CD4-positive, alpha-beta T cell (primary cell): ENCODE data around the gene TJP1. TPM values are rescaled to one million over a fixed set of nuclear protein-coding genes. Genes with fewer than 3 reads are reported as not detected.

Source experiments
- ATAC-seq: fragments of 200-7000 bp; cut with Tn5 transposase; one replicate; pipeline ENCODE4 v1.10.0; 2022; ENCODE audit warnings: mild to moderate bottlenecking; ENCODE audit not compliant: poor library complexity
- CTCF ChIA-PET: fragments of 350-600 bp; sonication (Branson Sonifier 250); formaldehyde crosslinking; loops from one replicate; lab custom pipeline; 2021; ENCODE audit warnings: antibody characterized with exemption, inconsistent platforms; lab: Charles Lee
- POLR2A ChIA-PET: fragments of 350-600 bp; sonication (Branson Sonifier 250); formaldehyde crosslinking; loops from one replicate; lab custom pipeline; 2021; ENCODE audit warnings: antibody characterized with exemption, inconsistent platforms; lab: Charles Lee
- DNase-seq, 14 experiments: peaks; one replicate each; pipeline ENCODE4 v3.0.0-alpha.2; 2013 to 2020; ENCODE audit warnings: mixed read lengths in 2 of 14
- H3K27ac ChIP-seq, 2 donors: one replicate each; pipeline versions ENCODE4 v1.5.1 to v1.7.0; 2013; ENCODE audit warnings: low read length in 2 of 2, low read depth in 1 of 2, mild to moderate bottlenecking in 1 of 2
- H3K27me3 ChIP-seq, 2 experiments: 1 replicate in 1 of 2; 2 replicates in 1 of 2; pipeline versions ENCODE4 v1.6.1 to v1.7.0; 2013; ENCODE audit warnings: low read length in 2 of 2, control low read depth in 1 of 2, mild to moderate bottlenecking in 1 of 2, moderate library complexity in 1 of 2; ENCODE audit not compliant: insufficient read depth in 2 of 2, control insufficient read depth in 1 of 2
- H3K36me3 ChIP-seq: one replicate; pipeline ENCODE4 v1.6.1; 2013; ENCODE audit warnings: low read length, control low read depth; ENCODE audit not compliant: insufficient read depth
- H3K4me1 ChIP-seq: one replicate; pipeline ENCODE4 v1.6.1; 2013; ENCODE audit warnings: low read length, control low read depth; ENCODE audit not compliant: insufficient read depth
- H3K4me3 ChIP-seq: one replicate; pipeline ENCODE4 v1.5.1; 2013; ENCODE audit warnings: mild to moderate bottlenecking, low read length, moderate library complexity
- H3K9me3 ChIP-seq, 2 experiments: 1 replicate in 1 of 2; 2 replicates in 1 of 2; pipeline versions ENCODE4 v1.6.1 to v1.7.0; 2013; ENCODE audit warnings: low read length in 2 of 2, mild to moderate bottlenecking in 2 of 2, control low read depth in 1 of 2, moderate library complexity in 1 of 2; ENCODE audit not compliant: control insufficient read depth in 1 of 2, insufficient read depth in 1 of 2
- H3K27ac Mint-ChIP-seq: one replicate; pipeline ENCODE4 v1.8.0; 2020; ENCODE audit warnings: mixed read lengths
- H3K27me3 Mint-ChIP-seq: one replicate; pipeline ENCODE4 v1.8.0; 2021; ENCODE audit warnings: mixed read lengths
- H3K36me3 Mint-ChIP-seq: one replicate; pipeline ENCODE4 v1.8.0; 2021; ENCODE audit warnings: low read depth, mixed read lengths
- H3K4me1 Mint-ChIP-seq: one replicate; pipeline ENCODE4 v1.8.0; 2021; ENCODE audit warnings: low read depth, mixed read lengths
- H3K4me3 Mint-ChIP-seq: one replicate; pipeline ENCODE4 v1.8.0; 2020; ENCODE audit warnings: mild to moderate bottlenecking, mixed read lengths
- H3K9me3 Mint-ChIP-seq: one replicate; pipeline ENCODE4 v1.8.0; 2020; ENCODE audit warnings: mixed read lengths
- intact Hi-C, 2 experiments: fragments of 100-400 bp; cut with DNase I in 1 of 2; cut with micrococcal nuclease in 1 of 2; formaldehyde crosslinking; loops; one replicate each; pipeline versions ENCODE4 v1.15.1 to v1.9.0; 2023 to 2025; cut with DNase I, micrococcal nuclease
- total RNA-seq, 174 experiments: library from RNA in 2 of 174; stranded (reverse) in 2 of 174; gene quantifications; one replicate each; pipeline ENCODE4 v1.2.3 and lab custom pipeline; 2021 to 2026
- TF ChIP-seq, protein P1 (sequence below): fragments of 200-600 bp; IDR thresholded peaks from one replicate; pipeline ENCODE4 v1.8.0; 2022; ENCODE audit warnings: antibody characterized with exemption, mild to moderate bottlenecking

The TJP1 gene
- total RNA-seq, 2 experiments from 2014 or later, result not detected

DNA sequence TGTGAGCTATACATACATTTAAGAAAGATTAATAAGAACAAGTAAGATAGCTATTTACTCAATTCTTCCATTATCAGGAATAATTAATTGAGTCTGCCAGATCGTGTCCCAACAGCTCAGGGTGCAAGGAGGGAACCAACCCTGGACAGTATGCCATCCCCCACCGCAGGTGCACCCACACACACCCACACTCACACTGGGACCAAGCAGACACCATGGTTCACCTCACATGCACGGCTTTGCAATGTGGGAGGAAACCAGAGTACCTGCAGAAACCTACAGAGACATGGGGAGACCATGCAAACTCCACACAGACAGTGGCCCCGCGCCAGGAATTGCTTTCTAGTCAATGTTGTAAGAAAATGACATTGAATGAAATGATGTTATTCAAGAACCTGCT is 20.0 kb upstream of the TJP1 start:
- Histone ChIP-seq H3K27me3 (peaks cover 9 to 13% of the 10 kb centered on the region in 2 experiments), H3K36me3 (no peaks in the 10 kb centered on the region), H3K27ac (no peak overlapping the region), H3K9me3 (peaks cover 0 to 26% of the 10 kb centered on the region in 2 experiments), H3K4me3 (no peak overlapping the region), H3K4me1 (no peaks in the 10 kb centered on the region)
- no peak overlapping the region for H3K4me3 Mint-ChIP-seq
- CTCF ChIA-PET, result no interaction called here
- no peaks in the 10 kb centered on the region for H3K4me1 Mint-ChIP-seq
- H3K9me3 Mint-ChIP-seq, result peaks cover 5% of the 10 kb centered on the region
- no peak overlapping the region for H3K27ac Mint-ChIP-seq
- TF ChIP-seq, protein P1, sequence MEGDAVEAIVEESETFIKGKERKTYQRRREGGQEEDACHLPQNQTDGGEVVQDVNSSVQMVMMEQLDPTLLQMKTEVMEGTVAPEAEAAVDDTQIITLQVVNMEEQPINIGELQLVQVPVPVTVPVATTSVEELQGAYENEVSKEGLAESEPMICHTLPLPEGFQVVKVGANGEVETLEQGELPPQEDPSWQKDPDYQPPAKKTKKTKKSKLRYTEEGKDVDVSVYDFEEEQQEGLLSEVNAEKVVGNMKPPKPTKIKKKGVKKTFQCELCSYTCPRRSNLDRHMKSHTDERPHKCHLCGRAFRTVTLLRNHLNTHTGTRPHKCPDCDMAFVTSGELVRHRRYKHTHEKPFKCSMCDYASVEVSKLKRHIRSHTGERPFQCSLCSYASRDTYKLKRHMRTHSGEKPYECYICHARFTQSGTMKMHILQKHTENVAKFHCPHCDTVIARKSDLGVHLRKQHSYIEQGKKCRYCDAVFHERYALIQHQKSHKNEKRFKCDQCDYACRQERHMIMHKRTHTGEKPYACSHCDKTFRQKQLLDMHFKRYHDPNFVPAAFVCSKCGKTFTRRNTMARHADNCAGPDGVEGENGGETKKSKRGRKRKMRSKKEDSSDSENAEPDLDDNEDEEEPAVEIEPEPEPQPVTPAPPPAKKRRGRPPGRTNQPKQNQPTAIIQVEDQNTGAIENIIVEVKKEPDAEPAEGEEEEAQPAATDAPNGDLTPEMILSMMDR, result no peak
- ATAC-seq, result no peak
- peaks cover 88% of the 10 kb centered on the region for H3K27me3 Mint-ChIP-seq
- POLR2A ChIA-PET, result no interaction called here
- DNase-seq, result no peak
- no peaks in the 10 kb centered on the region for H3K36me3 Mint-ChIP-seq
- intact Hi-C loops, result no loop called here

DNA sequence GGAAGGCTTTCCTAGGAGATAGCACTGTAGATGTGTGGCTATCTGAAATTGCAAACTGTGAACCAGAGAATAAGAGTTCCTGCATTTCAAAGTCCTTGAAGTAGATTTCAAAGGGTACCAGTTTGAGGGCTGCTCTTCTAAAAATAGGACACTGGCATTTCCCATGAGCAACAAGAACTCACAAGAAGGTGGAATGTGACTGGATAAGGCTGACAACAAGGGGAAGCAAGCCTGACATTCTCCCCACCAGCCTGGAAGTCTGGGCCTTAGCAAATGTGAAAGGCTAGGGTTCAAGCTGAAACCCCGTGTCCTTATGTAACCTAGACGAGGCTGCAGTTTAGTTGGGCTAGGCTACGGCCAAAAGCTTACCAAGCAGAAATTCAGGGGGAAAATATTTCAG is 18.7 kb upstream of the TJP1 start:
- Histone ChIP-seq H3K36me3 (no peaks in the 10 kb centered on the region), H3K27ac (no peak overlapping the region), H3K9me3 (peaks cover 0 to 15% of the 10 kb centered on the region in 2 experiments), H3K4me1 (no peaks in the 10 kb centered on the region), H3K4me3 (no peak overlapping the region), H3K27me3 (peaks cover 13 to 17% of the 10 kb centered on the region in 2 experiments)
- H3K4me1 Mint-ChIP-seq, result no peaks in the 10 kb centered on the region
- ATAC-seq (no peak), DNase-seq (no peak)
- ChIA-PET CTCF (no interaction called here), POLR2A (no interaction called here)
- no peaks in the 10 kb centered on the region for H3K36me3 Mint-ChIP-seq
- H3K9me3 Mint-ChIP-seq, result peaks cover 4% of the 10 kb centered on the region
- intact Hi-C loops, result no loop called here
- peaks cover 92% of the 10 kb centered on the region for H3K27me3 Mint-ChIP-seq
- H3K27ac Mint-ChIP-seq, result no peak overlapping the region
- TF ChIP-seq, protein P1, result no peak
- H3K4me3 Mint-ChIP-seq, result no peak overlapping the region

DNA sequence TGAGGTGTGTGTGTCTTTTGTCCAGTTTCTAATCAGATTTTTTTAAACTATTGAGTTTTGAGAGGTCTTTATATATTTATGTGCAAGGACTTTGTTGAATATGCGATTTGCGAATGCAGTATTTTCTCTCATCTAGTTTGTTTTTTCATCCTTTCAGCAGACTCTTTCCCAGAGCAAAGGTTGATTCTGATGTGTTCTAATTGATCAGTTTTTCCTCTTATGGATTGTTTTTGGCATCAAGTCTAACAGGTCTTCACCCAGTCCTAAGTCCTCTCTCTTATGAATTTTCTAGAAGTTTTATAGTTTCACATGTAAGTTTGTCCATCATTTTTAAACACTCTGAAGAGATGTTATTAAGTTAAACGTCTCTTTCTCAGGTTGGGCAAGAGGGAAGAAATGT is 17.8 kb upstream of the TJP1 start:
- H3K27me3 Mint-ChIP-seq, result peaks cover 93% of the 10 kb centered on the region
- TF ChIP-seq, protein P1, result no peak
- no peaks in the 10 kb centered on the region for H3K4me1 Mint-ChIP-seq
- intact Hi-C loops, result no loop called here
- Histone ChIP-seq H3K27me3 (peaks cover 13 to 22% of the 10 kb centered on the region in 2 experiments), H3K36me3 (no peaks in the 10 kb centered on the region), H3K4me3 (no peak overlapping the region), H3K4me1 (no peaks in the 10 kb centered on the region), H3K9me3 (peaks cover 0 to 12% of the 10 kb centered on the region in 2 experiments), H3K27ac (no peak overlapping the region)
- DNase-seq, result no peak
- ATAC-seq, result no peak
- H3K9me3 Mint-ChIP-seq, result peaks cover 2% of the 10 kb centered on the region
- CTCF ChIA-PET, result no interaction called here
- H3K27ac Mint-ChIP-seq, result no peak overlapping the region
- H3K36me3 Mint-ChIP-seq, result no peaks in the 10 kb centered on the region
- H3K4me3 Mint-ChIP-seq, result no peak overlapping the region
- POLR2A ChIA-PET, result no interaction called here
